D721Med (cell line): ENCODE data around the gene RALGDS.

Source experiments
- DNase-seq: peaks from one replicate; pipeline ENCODE4 v3.0.0; 2011; ENCODE audit warnings: low spot score; ENCODE audit not compliant: insufficient read length
- FAIRE-seq: peaks from 2 replicates; lab custom pipeline; 2011; peaks lifted over from hg19 to GRCh38; lab: Jason Lieb, UNC
- CTCF ChIP-seq: IDR thresholded peaks from 2 replicates; pipeline ENCODE4 v1.5.1; 2012; ENCODE audit warnings: mild to moderate bottlenecking, control low read depth; ENCODE audit not compliant: insufficient read depth; ENCODE audit errors: missing control alignments

Gene RALGDS

GRCh38 chr9:133112663-133113026 is 8.4 kb downstream of the RALGDS start:
- TF ChIP-seq CTCF: no peak
- no peak for DNase-seq
- FAIRE-seq: no peak

- DNase-seq (no peak), FAIRE-seq (no peak)
- no peak for TF ChIP-seq CTCF
These were observed 9.0 kb downstream of the RALGDS start for GRCh38 chr9:133111808-133112662.

- FAIRE-seq (no peak), DNase-seq (no peak)
- no peak for TF ChIP-seq CTCF
These were observed 10.9 kb downstream of the RALGDS start for GRCh38 chr9:133109931-133110650.

GRCh38 chr9:133108794-133109641 is 12.0 kb downstream of the RALGDS start:
- no peak for DNase-seq
- no peak for TF ChIP-seq CTCF
- FAIRE-seq: no peak

GRCh38 chr9:133107961-133108793 is 12.9 kb downstream of the RALGDS start:
- no peak for DNase-seq
- no peak for TF ChIP-seq CTCF

GRCh38 chr9:133107245-133107722 is 13.8 kb downstream of the RALGDS start:
- no peak for TF ChIP-seq CTCF
- FAIRE-seq: no peak
- no peak for DNase-seq

More at GRCh38 chr9:133107961-133108793, 12.9 kb downstream of the RALGDS start:
- no peak for FAIRE-seq
